GM23338 (cell line): ENCODE results near the gene KNTC1. TPM values are rescaled to one million over a fixed set of nuclear protein-coding genes. Genes with fewer than 3 reads are reported as not detected.

Experiments used
- ATAC-seq: fragments of 200-7000 bp; cut with Tn5 transposase; 3 replicates; pipeline ENCODE4 v1.9.1; 2020
- DNase-seq: peaks from one replicate; pipeline ENCODE4 v3.0.0-alpha.2; 2015; ENCODE audit warnings: low spot score
- H2AFZ ChIP-seq: fragments of 200-600 bp; sonication (generic); 2 replicates; pipeline ENCODE4 v1.8.0; 2016; ENCODE audit warnings: antibody characterized with exemption, mild to moderate bottlenecking, moderate library complexity
- H3F3A ChIP-seq: fragments of 200-600 bp; sonication (generic); replicated peaks from 2 replicates; pipeline ENCODE4 v1.8.0; 2017; ENCODE audit warnings: antibody characterized with exemption, mixed run types, low read depth
- H3K27ac ChIP-seq: fragments of 200-600 bp; sonication (generic); 2 replicates; pipeline ENCODE4 v1.6.1; 2016; ENCODE audit warnings: low read depth
- H3K27me3 ChIP-seq: fragments of 200-600 bp; sonication (generic); 2 replicates; pipeline ENCODE4 v1.8.0; 2016; ENCODE audit warnings: mild to moderate bottlenecking, mixed run types, moderate library complexity; ENCODE audit not compliant: insufficient read depth
- H3K36me3 ChIP-seq: fragments of 200-600 bp; sonication (generic); 2 replicates; pipeline ENCODE4 v1.8.0; 2016; ENCODE audit warnings: mild to moderate bottlenecking; ENCODE audit not compliant: insufficient read depth
- H3K4me1 ChIP-seq: fragments of 200-600 bp; sonication (generic); 2 replicates; pipeline ENCODE4 v1.8.0; 2016; ENCODE audit warnings: mild to moderate bottlenecking, moderate library complexity; ENCODE audit not compliant: insufficient read depth
- H3K4me2 ChIP-seq: fragments of 200-600 bp; sonication (generic); 2 replicates; pipeline ENCODE4 v1.7.1; 2017; ENCODE audit warnings: mixed run types
- H3K4me3 ChIP-seq: fragments of 200-600 bp; sonication (generic); 2 replicates; pipeline ENCODE4 v1.6.1; 2016; ENCODE audit warnings: mixed run types
- H3K79me2 ChIP-seq: fragments of 200-600 bp; sonication (generic); replicated peaks from 2 replicates; pipeline ENCODE4 v1.8.0; 2017; ENCODE audit warnings: mild to moderate bottlenecking; ENCODE audit not compliant: insufficient read depth
- H3K9me2 ChIP-seq: fragments of 200-600 bp; sonication (generic); 2 replicates; pipeline ENCODE4 v1.8.0; 2017; ENCODE audit not compliant: insufficient read depth
- H4K20me1 ChIP-seq: fragments of 200-600 bp; sonication (generic); replicated peaks from 2 replicates; pipeline ENCODE4 v1.8.0; 2017; ENCODE audit warnings: mild to moderate bottlenecking; ENCODE audit not compliant: insufficient read depth
- H3K27ac Mint-ChIP-seq: 2 replicates; pipeline ENCODE4 v1.8.0; 2020; ENCODE audit warnings: inconsistent platforms, mild to moderate bottlenecking, moderate library complexity, mixed read lengths
- H3K27me3 Mint-ChIP-seq: 3 replicates; pipeline ENCODE4 v1.8.0; 2022; ENCODE audit warnings: low read depth, mild to moderate bottlenecking, moderate library complexity, mixed read lengths, inconsistent platforms; ENCODE audit not compliant: insufficient read depth, poor library complexity
- H3K36me3 Mint-ChIP-seq: 3 replicates; pipeline ENCODE4 v1.8.0; 2021; ENCODE audit warnings: low read depth, mild to moderate bottlenecking, inconsistent platforms, moderate library complexity, mixed read lengths
- H3K4me1 Mint-ChIP-seq: 3 replicates; pipeline ENCODE4 v1.8.0; 2020; ENCODE audit warnings: mild to moderate bottlenecking, inconsistent platforms, mixed read lengths
- H3K4me3 Mint-ChIP-seq: 3 replicates; pipeline ENCODE4 v1.8.0; 2021; ENCODE audit warnings: moderate library complexity, mild to moderate bottlenecking, inconsistent platforms, mixed read lengths
- H3K9me3 Mint-ChIP-seq: 3 replicates; pipeline ENCODE4 v1.8.0; 2020; ENCODE audit warnings: moderate library complexity, mild to moderate bottlenecking, inconsistent platforms, mixed read lengths
- NANOG ChIP-seq: IDR thresholded peaks from 2 replicates; pipeline ENCODE4 v1.6.1; 2016; ENCODE audit warnings: antibody characterized with exemption, borderline replicate concordance
- STAT1 ChIP-seq: IDR thresholded peaks from one replicate; pipeline ENCODE4 v1.6.1; 2016; ENCODE audit warnings: antibody characterized with exemption; ENCODE audit not compliant: unreplicated experiment
- ZNF331 ChIP-seq: fragments of 250-450 bp; sonication (Bioruptor Pico); IDR thresholded peaks from 2 replicates; pipeline ENCODE4 v1.5.0; 2020; ENCODE audit warnings: low read depth, mild to moderate bottlenecking, moderate library complexity
- polyA plus RNA-seq: library from polyadenylated mRNA; unstranded; fragments of >200 nt; fragmentation: Nextera tagmentation; extraction: Ambion mirVana; gene quantifications from 2 replicates; pipeline ENCODE4 v1.2.1, GENCODE V29; 2016
- total RNA-seq: library from RNA; depleted of rRNA; stranded (reverse); fragments of >200 nt; shearing (Covaris generic); gene quantifications from 2 replicates; pipeline ENCODE4 v1.2.3, GENCODE V29; 2014
- TF ChIP-seq, protein P1 (sequence below), 2 experiments: fragments of 200-600 bp in 1 of 2; sonication (generic) in 1 of 2; conservative IDR thresholded peaks; 2 replicates each; pipeline versions ENCODE4 v1.5.1 to v1.6.1; 2016 to 2017; ENCODE audit warnings: antibody characterized with exemption in 2 of 2, low read depth in 2 of 2, mild to moderate bottlenecking in 2 of 2, moderate library complexity in 1 of 2
- TF ChIP-seq, protein P2 (sequence below): IDR thresholded peaks from one replicate; pipeline ENCODE4 v1.6.1; 2018; ENCODE audit warnings: antibody characterized with exemption; ENCODE audit not compliant: unreplicated experiment
- TF ChIP-seq, protein P3 (sequence below): fragments of 250-450 bp; sonication (Bioruptor Pico); IDR thresholded peaks from 2 replicates; pipeline ENCODE4 v1.5.0; 2020; ENCODE audit warnings: mild to moderate bottlenecking, moderate library complexity

KNTC1 gene
- total and polyA plus RNA-seq, 2 experiments from 2014 or later = 55.2 to 98.0 TPM

DNA sequence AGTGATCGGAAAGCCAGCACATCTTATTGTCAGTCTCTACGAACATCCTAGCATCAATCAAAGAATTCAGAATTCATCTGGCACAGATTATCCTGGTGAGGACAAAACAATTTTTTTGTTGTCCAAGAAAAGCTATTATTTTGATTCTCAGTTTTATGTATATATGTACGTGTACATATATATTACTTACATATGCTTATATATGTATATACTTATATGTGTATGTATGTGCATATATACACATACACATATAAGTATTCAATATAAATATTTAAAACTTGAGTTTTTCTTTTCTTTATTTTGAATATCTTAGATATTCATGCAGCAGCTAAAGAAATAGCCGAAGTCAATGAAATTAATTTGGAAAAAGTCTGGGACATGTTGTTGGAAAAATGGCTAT, 77.9 kb downstream of the KNTC1 start:
- Histone ChIP-seq H2AFZ (no peak overlapping the region), H3K36me3 (peaks cover 35% of the 10 kb centered on the region; the same call in 1 of the 2 replicates), H3K4me1 (no peaks in the 10 kb centered on the region), H3K4me3 (no peak overlapping the region), H3K27ac (no peak overlapping the region), H3K79me2 (0 out of 2 replicates have a peak, but pooled peaks cover 4% of the 10 kb centered on the region), H3F3A (no peaks in the 10 kb centered on the region), H4K20me1 (no peaks in the 10 kb centered on the region; the same call in 1 of the 2 replicates), H3K27me3 (no peaks in the 10 kb centered on the region), H3K9me2 (no peaks in the 10 kb centered on the region), H3K4me2 (no peak overlapping the region)
- Mint-ChIP-seq H3K4me3 (no peak overlapping the region), H3K27ac (no peak overlapping the region), H3K27me3 (peaks cover 2% of the 10 kb centered on the region), H3K9me3 (no peaks in the 10 kb centered on the region), H3K4me1 (no peaks in the 10 kb centered on the region), H3K36me3 (peaks cover 41% of the 10 kb centered on the region; the same call in 2 of the 3 replicates)
- no peak for TF ChIP-seq STAT1
- TF ChIP-seq, protein P1, sequence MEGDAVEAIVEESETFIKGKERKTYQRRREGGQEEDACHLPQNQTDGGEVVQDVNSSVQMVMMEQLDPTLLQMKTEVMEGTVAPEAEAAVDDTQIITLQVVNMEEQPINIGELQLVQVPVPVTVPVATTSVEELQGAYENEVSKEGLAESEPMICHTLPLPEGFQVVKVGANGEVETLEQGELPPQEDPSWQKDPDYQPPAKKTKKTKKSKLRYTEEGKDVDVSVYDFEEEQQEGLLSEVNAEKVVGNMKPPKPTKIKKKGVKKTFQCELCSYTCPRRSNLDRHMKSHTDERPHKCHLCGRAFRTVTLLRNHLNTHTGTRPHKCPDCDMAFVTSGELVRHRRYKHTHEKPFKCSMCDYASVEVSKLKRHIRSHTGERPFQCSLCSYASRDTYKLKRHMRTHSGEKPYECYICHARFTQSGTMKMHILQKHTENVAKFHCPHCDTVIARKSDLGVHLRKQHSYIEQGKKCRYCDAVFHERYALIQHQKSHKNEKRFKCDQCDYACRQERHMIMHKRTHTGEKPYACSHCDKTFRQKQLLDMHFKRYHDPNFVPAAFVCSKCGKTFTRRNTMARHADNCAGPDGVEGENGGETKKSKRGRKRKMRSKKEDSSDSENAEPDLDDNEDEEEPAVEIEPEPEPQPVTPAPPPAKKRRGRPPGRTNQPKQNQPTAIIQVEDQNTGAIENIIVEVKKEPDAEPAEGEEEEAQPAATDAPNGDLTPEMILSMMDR (conservative IDR thresholded peaks at IDR 0.05; ENCODE audit: low read depth in 2 of 2) = no peak
- no peak for TF ChIP-seq NANOG
- TF ChIP-seq, protein P2, sequence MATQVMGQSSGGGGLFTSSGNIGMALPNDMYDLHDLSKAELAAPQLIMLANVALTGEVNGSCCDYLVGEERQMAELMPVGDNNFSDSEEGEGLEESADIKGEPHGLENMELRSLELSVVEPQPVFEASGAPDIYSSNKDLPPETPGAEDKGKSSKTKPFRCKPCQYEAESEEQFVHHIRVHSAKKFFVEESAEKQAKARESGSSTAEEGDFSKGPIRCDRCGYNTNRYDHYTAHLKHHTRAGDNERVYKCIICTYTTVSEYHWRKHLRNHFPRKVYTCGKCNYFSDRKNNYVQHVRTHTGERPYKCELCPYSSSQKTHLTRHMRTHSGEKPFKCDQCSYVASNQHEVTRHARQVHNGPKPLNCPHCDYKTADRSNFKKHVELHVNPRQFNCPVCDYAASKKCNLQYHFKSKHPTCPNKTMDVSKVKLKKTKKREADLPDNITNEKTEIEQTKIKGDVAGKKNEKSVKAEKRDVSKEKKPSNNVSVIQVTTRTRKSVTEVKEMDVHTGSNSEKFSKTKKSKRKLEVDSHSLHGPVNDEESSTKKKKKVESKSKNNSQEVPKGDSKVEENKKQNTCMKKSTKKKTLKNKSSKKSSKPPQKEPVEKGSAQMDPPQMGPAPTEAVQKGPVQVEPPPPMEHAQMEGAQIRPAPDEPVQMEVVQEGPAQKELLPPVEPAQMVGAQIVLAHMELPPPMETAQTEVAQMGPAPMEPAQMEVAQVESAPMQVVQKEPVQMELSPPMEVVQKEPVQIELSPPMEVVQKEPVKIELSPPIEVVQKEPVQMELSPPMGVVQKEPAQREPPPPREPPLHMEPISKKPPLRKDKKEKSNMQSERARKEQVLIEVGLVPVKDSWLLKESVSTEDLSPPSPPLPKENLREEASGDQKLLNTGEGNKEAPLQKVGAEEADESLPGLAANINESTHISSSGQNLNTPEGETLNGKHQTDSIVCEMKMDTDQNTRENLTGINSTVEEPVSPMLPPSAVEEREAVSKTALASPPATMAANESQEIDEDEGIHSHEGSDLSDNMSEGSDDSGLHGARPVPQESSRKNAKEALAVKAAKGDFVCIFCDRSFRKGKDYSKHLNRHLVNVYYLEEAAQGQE = no peak
- TF ChIP-seq, protein P3, sequence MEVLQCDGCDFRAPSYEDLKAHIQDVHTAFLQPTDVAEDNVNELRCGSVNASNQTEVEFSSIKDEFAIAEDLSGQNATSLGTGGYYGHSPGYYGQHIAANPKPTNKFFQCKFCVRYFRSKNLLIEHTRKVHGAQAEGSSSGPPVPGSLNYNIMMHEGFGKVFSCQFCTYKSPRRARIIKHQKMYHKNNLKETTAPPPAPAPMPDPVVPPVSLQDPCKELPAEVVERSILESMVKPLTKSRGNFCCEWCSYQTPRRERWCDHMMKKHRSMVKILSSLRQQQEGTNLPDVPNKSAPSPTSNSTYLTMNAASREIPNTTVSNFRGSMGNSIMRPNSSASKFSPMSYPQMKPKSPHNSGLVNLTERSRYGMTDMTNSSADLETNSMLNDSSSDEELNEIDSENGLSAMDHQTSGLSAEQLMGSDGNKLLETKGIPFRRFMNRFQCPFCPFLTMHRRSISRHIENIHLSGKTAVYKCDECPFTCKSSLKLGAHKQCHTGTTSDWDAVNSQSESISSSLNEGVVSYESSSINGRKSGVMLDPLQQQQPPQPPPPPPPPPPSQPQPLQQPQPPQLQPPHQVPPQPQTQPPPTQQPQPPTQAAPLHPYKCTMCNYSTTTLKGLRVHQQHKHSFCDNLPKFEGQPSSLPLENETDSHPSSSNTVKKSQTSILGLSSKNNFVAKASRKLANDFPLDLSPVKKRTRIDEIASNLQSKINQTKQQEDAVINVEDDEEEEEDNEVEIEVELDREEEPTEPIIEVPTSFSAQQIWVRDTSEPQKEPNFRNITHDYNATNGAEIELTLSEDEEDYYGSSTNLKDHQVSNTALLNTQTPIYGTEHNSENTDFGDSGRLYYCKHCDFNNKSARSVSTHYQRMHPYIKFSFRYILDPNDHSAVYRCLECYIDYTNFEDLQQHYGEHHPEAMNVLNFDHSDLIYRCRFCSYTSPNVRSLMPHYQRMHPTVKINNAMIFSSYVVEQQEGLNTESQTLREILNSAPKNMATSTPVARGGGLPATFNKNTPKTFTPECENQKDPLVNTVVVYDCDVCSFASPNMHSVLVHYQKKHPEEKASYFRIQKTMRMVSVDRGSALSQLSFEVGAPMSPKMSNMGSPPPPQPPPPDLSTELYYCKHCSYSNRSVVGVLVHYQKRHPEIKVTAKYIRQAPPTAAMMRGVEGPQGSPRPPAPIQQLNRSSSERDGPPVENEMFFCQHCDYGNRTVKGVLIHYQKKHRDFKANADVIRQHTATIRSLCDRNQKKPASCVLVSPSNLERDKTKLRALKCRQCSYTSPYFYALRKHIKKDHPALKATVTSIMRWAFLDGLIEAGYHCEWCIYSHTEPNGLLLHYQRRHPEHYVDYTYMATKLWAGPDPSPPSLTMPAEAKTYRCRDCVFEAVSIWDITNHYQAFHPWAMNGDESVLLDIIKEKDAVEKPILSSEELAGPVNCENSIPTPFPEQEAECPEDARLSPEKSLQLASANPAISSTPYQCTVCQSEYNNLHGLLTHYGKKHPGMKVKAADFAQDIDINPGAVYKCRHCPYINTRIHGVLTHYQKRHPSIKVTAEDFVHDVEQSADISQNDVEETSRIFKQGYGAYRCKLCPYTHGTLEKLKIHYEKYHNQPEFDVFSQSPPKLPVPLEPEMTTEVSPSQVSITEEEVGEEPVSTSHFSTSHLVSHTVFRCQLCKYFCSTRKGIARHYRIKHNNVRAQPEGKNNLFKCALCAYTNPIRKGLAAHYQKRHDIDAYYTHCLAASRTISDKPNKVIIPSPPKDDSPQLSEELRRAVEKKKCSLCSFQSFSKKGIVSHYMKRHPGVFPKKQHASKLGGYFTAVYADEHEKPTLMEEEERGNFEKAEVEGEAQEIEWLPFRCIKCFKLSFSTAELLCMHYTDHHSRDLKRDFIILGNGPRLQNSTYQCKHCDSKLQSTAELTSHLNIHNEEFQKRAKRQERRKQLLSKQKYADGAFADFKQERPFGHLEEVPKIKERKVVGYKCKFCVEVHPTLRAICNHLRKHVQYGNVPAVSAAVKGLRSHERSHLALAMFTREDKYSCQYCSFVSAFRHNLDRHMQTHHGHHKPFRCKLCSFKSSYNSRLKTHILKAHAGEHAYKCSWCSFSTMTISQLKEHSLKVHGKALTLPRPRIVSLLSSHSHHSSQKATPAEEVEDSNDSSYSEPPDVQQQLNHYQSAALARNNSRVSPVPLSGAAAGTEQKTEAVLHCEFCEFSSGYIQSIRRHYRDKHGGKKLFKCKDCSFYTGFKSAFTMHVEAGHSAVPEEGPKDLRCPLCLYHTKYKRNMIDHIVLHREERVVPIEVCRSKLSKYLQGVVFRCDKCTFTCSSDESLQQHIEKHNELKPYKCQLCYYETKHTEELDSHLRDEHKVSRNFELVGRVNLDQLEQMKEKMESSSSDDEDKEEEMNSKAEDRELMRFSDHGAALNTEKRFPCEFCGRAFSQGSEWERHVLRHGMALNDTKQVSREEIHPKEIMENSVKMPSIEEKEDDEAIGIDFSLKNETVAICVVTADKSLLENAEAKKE = no peak
- TF ChIP-seq ZNF331 = no peak
- ATAC-seq = no peak
- DNase-seq = no peak
